OCI-M2 (cell line): Measurements from ENCODE around the gene NIPSNAP3A.
A peak's percentile ranks its signal among the peaks of the same experiment; 100 is the strongest.
"Not testable (repeated sequence)": the region's sequence is repeated elsewhere in the genome, so short reads cannot be mapped to it uniquely, and the experiment has no call there.

Experiments
- DNase-seq: peaks from one replicate; lab custom pipeline; 2025; ENCODE audit not compliant: unreplicated experiment; lab: John Stamatoyannopoulos, UW

Gene NIPSNAP3A

GRCh38 chr9:104747565-104748358 is at the start of gene NIPSNAP3A:
NIPSNAP3A (plus strand) TSS chr9:104747683; CDS start chr9:104747793, 110 bp downstream.
- peak; percentile 33 for DNase-seq

- no peak for DNase-seq
Measured at GRCh38 chr9:104700306-104700705, 47.2 kb upstream of the NIPSNAP3A start.

- not testable (repeated sequence) for DNase-seq
Measured at GRCh38 chr9:104708737-104709136, 38.7 kb upstream of the NIPSNAP3A start.

- no peak for DNase-seq
Measured at GRCh38 chr9:104711604-104712003, 35.9 kb upstream of the NIPSNAP3A start.

GRCh38 chr9:104725014-104725413 is 22.5 kb upstream of the NIPSNAP3A start:
- no peak for DNase-seq

GRCh38 chr9:104738452-104738851 is 9.0 kb upstream of the NIPSNAP3A start:
- no peak for DNase-seq

- no peak for DNase-seq
Measured at GRCh38 chr9:104740621-104741020, 6.9 kb upstream of the NIPSNAP3A start.

- DNase-seq: no peak
Measured at GRCh38 chr9:104743376-104743985, 4.0 kb upstream of the NIPSNAP3A start.

- no peak for DNase-seq
Measured at GRCh38 chr9:104745852-104746251, 1.6 kb upstream of the NIPSNAP3A start.

- no peak for DNase-seq
Measured at GRCh38 chr9:104746285-104746684, 1.2 kb upstream of the NIPSNAP3A start.

- DNase-seq: no peak
Measured at GRCh38 chr9:104746798-104747197, 685 bp upstream of the NIPSNAP3A start.

- DNase-seq: no peak
Measured at GRCh38 chr9:104747245-104747564, 278 bp upstream of the NIPSNAP3A start.

- no peak for DNase-seq
Measured at GRCh38 chr9:104748359-104749031, 1.0 kb downstream of the NIPSNAP3A start.

- DNase-seq: no peak
Measured at GRCh38 chr9:104750185-104750767, 2.8 kb downstream of the NIPSNAP3A start.

- no peak for DNase-seq
Measured at GRCh38 chr9:104758974-104759373, 11.5 kb downstream of the NIPSNAP3A start.

GRCh38 chr9:104765138-104765537 is 17.7 kb downstream of the NIPSNAP3A start:
- DNase-seq: no peak

GRCh38 chr9:104766025-104766424 is 18.5 kb downstream of the NIPSNAP3A start:
- DNase-seq: no peak

- no peak for DNase-seq
Measured at GRCh38 chr9:104767507-104767906, 20.0 kb downstream of the NIPSNAP3A start.

- not testable (repeated sequence) for DNase-seq
Measured at GRCh38 chr9:104769029-104769428, 21.5 kb downstream of the NIPSNAP3A start.

- DNase-seq: no peak
Measured at GRCh38 chr9:104769655-104770054, 22.2 kb downstream of the NIPSNAP3A start.

- DNase-seq: no peak
Measured at GRCh38 chr9:104772714-104773510, 25.4 kb downstream of the NIPSNAP3A start.
